OCI-LY1 (cell line): ENCODE results near the gene FGF11.

ENCODE experiments used
- EZH2 ChIP-seq: fragments of 200-600 bp; sonication (generic), shearing (Covaris generic); IDR thresholded peaks from 2 replicates; pipeline ENCODE4 v1.8.0; 2017; ENCODE audit warnings: borderline replicate concordance, mixed run types, mild to moderate bottlenecking, antibody characterized with exemption, low read length, moderate library complexity, mixed read lengths
- TF ChIP-seq, protein P1 (sequence below): fragments of 200-600 bp; sonication (generic), shearing (Covaris generic); IDR thresholded peaks from 2 replicates; pipeline ENCODE4 v1.5.1; 2017; ENCODE audit warnings: mild to moderate bottlenecking, antibody characterized with exemption, low read length, moderate library complexity, mixed read lengths

DNA sequence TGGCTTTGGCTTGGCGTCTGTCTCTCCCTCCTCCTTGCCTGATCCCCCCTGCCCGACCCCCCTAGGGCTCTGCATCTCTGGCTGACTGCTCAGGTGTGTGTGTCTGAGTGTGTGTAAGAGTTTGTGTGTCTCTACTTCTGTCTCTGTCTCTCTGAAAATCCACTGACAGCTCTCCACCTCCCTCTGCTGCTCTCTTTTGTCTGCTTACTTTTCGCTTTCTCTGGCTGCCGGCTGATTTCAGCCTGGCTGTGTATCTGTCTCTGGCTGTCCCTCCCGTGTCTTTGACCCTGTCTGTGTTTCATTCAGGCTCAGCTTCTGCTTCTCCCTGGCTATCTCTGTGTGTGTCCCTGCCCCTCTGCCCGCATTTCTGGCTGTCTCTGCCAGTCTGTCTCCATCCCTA is 23.0 kb upstream of the FGF11 start:
- TF ChIP-seq EZH2 = no peak
- TF ChIP-seq, protein P1, sequence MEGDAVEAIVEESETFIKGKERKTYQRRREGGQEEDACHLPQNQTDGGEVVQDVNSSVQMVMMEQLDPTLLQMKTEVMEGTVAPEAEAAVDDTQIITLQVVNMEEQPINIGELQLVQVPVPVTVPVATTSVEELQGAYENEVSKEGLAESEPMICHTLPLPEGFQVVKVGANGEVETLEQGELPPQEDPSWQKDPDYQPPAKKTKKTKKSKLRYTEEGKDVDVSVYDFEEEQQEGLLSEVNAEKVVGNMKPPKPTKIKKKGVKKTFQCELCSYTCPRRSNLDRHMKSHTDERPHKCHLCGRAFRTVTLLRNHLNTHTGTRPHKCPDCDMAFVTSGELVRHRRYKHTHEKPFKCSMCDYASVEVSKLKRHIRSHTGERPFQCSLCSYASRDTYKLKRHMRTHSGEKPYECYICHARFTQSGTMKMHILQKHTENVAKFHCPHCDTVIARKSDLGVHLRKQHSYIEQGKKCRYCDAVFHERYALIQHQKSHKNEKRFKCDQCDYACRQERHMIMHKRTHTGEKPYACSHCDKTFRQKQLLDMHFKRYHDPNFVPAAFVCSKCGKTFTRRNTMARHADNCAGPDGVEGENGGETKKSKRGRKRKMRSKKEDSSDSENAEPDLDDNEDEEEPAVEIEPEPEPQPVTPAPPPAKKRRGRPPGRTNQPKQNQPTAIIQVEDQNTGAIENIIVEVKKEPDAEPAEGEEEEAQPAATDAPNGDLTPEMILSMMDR = peak; percentile 17; the same call in 1 of the 2 replicates
